Transverse colon (tissue), 4 donors: ENCODE data around the gene BLTP3A. TPM values are rescaled to one million over a fixed set of nuclear protein-coding genes. Genes with fewer than 3 reads are reported as not detected.
"Not testable (repeated sequence)": the region's sequence is repeated elsewhere in the genome, so short reads cannot be mapped to it uniquely, and the experiment has no call there.

Experiments
- DNase-seq: peaks from one replicate; pipeline ENCODE4 v3.0.0-alpha.2; 2019
- H3K27ac ChIP-seq, 4 donors: fragments of 200-600 bp; sonication (generic); 2 replicates each; pipeline ENCODE4 v1.5.1; 2016 to 2018; ENCODE audit warnings: inconsistent platforms in 4 of 4
- H3K27me3 ChIP-seq: fragments of 200-600 bp; sonication (generic); 2 replicates; pipeline ENCODE4 v1.5.1; 2017; ENCODE audit warnings: inconsistent platforms
- H3K36me3 ChIP-seq, 4 donors: fragments of 200-600 bp; sonication (generic); 2 replicates each; pipeline ENCODE4 v1.5.1; 2017 to 2019; ENCODE audit warnings: inconsistent platforms in 4 of 4
- H3K4me1 ChIP-seq, 4 donors: fragments of 200-600 bp; sonication (generic); 2 replicates each; pipeline ENCODE4 v1.5.1; 2017 to 2020; ENCODE audit warnings: inconsistent platforms in 4 of 4
- H3K4me3 ChIP-seq, 4 donors: fragments of 200-600 bp; sonication (generic); 1 replicate in 1 of 4; 2 replicates in 3 of 4; pipeline versions ENCODE4 v1.5.1 to v1.6.1; 2017 to 2019; ENCODE audit warnings: inconsistent platforms in 4 of 4
- H3K9me3 ChIP-seq, 2 donors: fragments of 200-600 bp; sonication (generic); 2 replicates each; pipeline ENCODE4 v1.5.1; 2017 to 2019; ENCODE audit warnings: inconsistent platforms in 2 of 2
- EP300 ChIP-seq: sonication (generic); formaldehyde crosslinking; IDR thresholded peaks from one replicate; pipeline ENCODE4 v1.6.1; 2017; ENCODE audit warnings: antibody characterized with exemption, low read depth
- POLR2A ChIP-seq: fragments of 450-650 bp; IDR thresholded peaks from one replicate; pipeline ENCODE4 v1.6.1; 2016; ENCODE audit warnings: antibody characterized with exemption, mild to moderate bottlenecking, moderate library complexity
- POLR2AphosphoS5 ChIP-seq, 3 donors: sonication (generic); formaldehyde crosslinking; IDR thresholded peaks; one replicate each; pipeline ENCODE4 v1.6.1; 2016; ENCODE audit warnings: antibody characterized with exemption in 3 of 3
- WGBS, 2 donors: methylation state at CpG; one replicate each; pipeline ENCODE4 v1.1.5; 2018; ENCODE audit warnings: low coverage in 1 of 2; 5-methylcytosine and 5-hydroxymethylcytosine counted together
- in situ Hi-C, 4 donors: fragments of 200-750 bp; cut with MboI; loops; one replicate each; pipeline versions ENCODE4 v1.15.0 to v1.15.1; 2017; ENCODE audit warnings: low sequenced_read_pairs in 3 of 4, low pct_ligation_motif_present in 1 of 4, low pct_unique_long_range_greater_than_20kb in 1 of 4
- intact Hi-C: fragments of 100-400 bp; cut with DNase I; formaldehyde crosslinking; loops from one replicate; pipeline ENCODE4 v1.15.1; 2023; ENCODE audit warnings: low total_unique reads
- total RNA-seq, 4 donors: library from RNA; depleted of rRNA; stranded (reverse); fragments of >200 nt; gene quantifications; one replicate each; pipeline ENCODE4 v1.1.0, GENCODE V29; 2016
- TF ChIP-seq, protein P1 (sequence below), 5 experiments: fragments of 200-600 bp in 3 of 5; fragments of 450-650 bp in 2 of 5; sonication (generic) in 3 of 5; IDR thresholded peaks; 1 replicate in 2 of 5; 2 replicates in 3 of 5; pipeline ENCODE4 v1.5.1; 2016 to 2017; ENCODE audit warnings: antibody characterized with exemption in 5 of 5, inconsistent platforms in 3 of 5, mild to moderate bottlenecking in 2 of 5, moderate library complexity in 1 of 5

Gene BLTP3A
- total RNA-seq, 4 donors from 2014 or later, result 7.4 to 13.1 (median 9.9) TPM

DNA sequence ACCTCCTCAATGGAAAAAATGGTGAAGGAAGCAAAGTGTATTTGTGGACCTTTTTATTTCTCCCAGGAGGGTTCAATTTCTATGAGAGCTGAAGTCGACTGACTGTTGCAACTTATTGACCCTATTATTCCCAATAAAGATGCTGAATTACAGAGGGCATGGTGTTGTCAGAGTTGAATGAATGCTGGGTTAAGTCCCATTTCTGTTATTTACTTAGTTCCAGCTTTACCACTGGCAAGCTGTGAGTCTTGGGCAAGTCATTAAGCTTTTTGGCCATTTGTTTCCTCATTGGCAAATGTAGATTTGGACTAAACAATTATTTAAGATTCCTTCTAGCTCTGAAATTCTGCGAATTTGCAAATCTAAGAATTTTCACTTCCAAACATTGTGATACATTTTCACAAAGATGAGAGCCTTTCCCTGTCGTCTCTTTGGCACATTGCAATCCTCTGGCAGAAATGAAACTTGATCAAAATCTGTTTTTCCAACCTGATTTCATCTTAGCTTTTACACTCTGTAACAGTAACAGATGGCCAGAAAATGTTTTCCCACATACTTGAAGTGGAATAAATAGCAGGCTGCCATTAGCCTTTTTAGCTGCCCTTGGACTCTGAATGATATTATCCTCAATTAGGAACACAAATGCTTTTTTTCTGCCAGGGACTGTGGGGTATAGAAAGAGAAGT lies 21.3 kb downstream of the BLTP3A start:
- 75% methylated on average over 1 to 3 of the region's 3 CpGs for WGBS, 2 donors
- no peak overlapping the region for H3K4me3 ChIP-seq
- H3K27me3 ChIP-seq, result no peaks in the 10 kb centered on the region
- no peak for DNase-seq
- peaks cover 0 to 14% (median 0%) of the 10 kb centered on the region in 4 donors for H3K4me1 ChIP-seq
- in situ Hi-C loops, result no loop called here
- no peaks in the 10 kb centered on the region for H3K36me3 ChIP-seq
- TF ChIP-seq POLR2A (no peak), POLR2AphosphoS5 (IDR thresholded peaks at IDR 0.05) (no peak), EP300 (no peak)
- TF ChIP-seq, protein P1, sequence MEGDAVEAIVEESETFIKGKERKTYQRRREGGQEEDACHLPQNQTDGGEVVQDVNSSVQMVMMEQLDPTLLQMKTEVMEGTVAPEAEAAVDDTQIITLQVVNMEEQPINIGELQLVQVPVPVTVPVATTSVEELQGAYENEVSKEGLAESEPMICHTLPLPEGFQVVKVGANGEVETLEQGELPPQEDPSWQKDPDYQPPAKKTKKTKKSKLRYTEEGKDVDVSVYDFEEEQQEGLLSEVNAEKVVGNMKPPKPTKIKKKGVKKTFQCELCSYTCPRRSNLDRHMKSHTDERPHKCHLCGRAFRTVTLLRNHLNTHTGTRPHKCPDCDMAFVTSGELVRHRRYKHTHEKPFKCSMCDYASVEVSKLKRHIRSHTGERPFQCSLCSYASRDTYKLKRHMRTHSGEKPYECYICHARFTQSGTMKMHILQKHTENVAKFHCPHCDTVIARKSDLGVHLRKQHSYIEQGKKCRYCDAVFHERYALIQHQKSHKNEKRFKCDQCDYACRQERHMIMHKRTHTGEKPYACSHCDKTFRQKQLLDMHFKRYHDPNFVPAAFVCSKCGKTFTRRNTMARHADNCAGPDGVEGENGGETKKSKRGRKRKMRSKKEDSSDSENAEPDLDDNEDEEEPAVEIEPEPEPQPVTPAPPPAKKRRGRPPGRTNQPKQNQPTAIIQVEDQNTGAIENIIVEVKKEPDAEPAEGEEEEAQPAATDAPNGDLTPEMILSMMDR (IDR thresholded peaks at IDR 0.05), result no peak
- no peaks in the 10 kb centered on the region for H3K9me3 ChIP-seq
- no peak overlapping the region for H3K27ac ChIP-seq
- intact Hi-C loops, result no loop called here

DNA sequence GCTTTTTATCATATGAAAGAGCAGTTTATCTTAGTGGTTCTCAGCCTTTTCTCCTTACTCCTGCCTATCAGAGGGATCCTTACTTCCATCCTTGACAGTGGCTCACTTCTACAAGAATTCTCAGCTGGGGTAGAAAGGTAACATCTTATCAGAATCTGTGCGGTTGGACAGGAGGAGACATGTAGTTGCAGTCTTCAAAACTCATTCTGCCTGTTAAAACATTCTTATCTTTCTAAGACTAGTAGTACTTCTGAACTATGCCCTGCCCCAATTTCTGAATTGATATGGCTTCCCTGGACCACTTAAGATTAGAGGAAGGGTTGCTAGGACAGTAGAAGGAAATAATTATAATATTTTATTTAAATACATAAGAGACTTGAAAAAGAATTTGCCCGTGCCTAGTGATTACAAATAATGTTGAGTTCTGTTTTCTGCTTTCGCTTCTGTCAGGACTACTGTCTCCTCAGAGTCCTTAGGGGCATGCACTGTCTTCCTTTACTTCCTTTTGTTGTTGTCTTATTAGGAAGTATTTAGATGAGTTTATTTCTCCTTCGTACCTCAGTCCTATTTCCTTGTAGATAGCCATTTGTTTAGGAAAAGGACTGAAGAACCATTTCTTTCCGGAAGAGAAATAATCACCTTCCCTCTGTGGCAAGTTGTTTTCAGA lies 24.9 kb downstream of the BLTP3A start:
- Histone ChIP-seq H3K4me3 (no peak overlapping the region), H3K9me3 (no peaks in the 10 kb centered on the region), H3K36me3 (peaks cover 0 to 4% (median 0%) of the 10 kb centered on the region in 4 donors), H3K27me3 (no peaks in the 10 kb centered on the region), H3K27ac (no peak overlapping the region), H3K4me1 (peaks cover 0 to 17% (median 0%) of the 10 kb centered on the region in 4 donors)
- intact Hi-C loops, result no loop called here
- no peak for DNase-seq
- in situ Hi-C loops, result no loop called here
- WGBS, 2 donors, result 68% methylated on average over 5 of the region's 5 CpGs
- TF ChIP-seq POLR2AphosphoS5 (IDR thresholded peaks at IDR 0.05) (no peak), EP300 (no peak), POLR2A (no peak)
- TF ChIP-seq, protein P1 (IDR thresholded peaks at IDR 0.05), result no peak

DNA sequence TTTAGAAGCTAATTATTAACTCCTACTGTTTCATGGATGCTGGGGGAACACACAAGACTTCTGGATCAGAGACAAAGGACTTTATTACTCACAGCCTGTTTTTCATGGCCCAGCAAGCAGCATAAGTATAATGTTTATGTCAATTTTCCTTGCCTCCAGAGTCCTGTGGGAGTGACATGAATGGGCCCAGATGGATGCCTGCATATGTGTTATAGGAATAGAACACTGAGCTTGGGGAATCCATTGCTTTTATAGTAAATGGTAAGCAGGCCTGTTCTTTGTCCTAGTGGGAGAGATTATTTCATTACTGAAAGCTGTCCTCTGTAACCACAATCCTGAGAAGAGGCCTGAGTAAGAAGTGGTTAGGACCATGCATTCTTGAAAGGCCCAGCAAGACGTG lies 25.6 kb downstream of the BLTP3A start:
- DNase-seq, result no peak
- peaks cover 0 to 6% (median 0%) of the 10 kb centered on the region in 4 donors for H3K36me3 ChIP-seq
- H3K27ac ChIP-seq, result no peak overlapping the region
- in situ Hi-C loops (no loop called here), intact Hi-C loops (no loop called here)
- H3K4me1 ChIP-seq, result peaks cover 0 to 17% (median 0%) of the 10 kb centered on the region in 4 donors
- H3K27me3 ChIP-seq, result no peaks in the 10 kb centered on the region
- TF ChIP-seq, protein P1 (IDR thresholded peaks at IDR 0.05), result no peak
- TF ChIP-seq POLR2AphosphoS5 (IDR thresholded peaks at IDR 0.05) (no peak), EP300 (no peak), POLR2A (no peak)
- WGBS, 2 donors, result 81% methylated on average over 1 of the region's 1 CpG; no CpG with 5 or more reads in 1 of the 2 donors
- H3K4me3 ChIP-seq, result no peak overlapping the region
- H3K9me3 ChIP-seq, result no peaks in the 10 kb centered on the region

DNA sequence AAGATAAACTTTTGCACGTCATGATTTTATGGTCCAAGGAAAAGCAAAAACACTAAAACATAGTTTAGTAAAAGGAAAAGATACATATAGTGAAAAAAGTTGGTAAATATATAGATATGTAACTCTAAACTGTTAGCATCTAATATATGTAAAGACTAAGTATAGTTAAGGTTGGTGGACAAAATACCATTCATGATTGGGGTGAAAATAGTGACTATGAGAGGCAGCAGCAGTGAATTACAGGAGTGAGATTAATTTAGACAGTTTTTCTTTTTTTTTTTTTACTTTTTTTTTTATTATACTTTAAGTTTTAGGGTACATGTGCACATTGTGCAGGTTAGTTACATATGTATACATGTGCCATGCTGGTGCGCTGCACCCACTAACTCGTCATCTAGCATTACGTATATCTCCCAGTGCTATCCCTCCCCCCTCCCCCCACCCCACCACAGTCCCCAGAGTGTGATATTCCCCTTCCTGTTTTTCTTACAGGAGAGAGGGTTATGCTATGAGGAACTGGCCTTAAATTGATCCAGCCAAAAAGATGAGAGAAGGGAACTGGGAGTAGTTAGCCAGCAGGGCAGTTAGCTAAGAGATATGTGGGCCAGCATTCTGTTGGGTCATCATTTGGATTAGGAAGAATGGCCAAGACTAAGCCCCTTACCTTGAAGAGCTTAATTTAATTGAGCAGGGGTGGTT lies 27.1 kb downstream of the BLTP3A start:
- in situ Hi-C loops, H3K27ac ChIP-seq, DNase-seq, H3K4me3 ChIP-seq, H3K27me3 ChIP-seq, H3K9me3 ChIP-seq, intact Hi-C loops: not testable (repeated sequence)
- WGBS, 2 donors, result 73 to 75% methylated on average over 4 of the region's 4 CpGs
- peaks cover 0 to 14% (median 0%) of the 10 kb centered on the region in 4 donors for H3K4me1 ChIP-seq
- peaks cover 0 to 11% (median 4%) of the 10 kb centered on the region in 4 donors for H3K36me3 ChIP-seq
